Measurements from ENCODE around the gene UNC13A.

The UNC13A gene

GRCh38 chr19:17616961-17617806 lies 71.0 kb downstream of the UNC13A start:
- Mint-ChIP-seq H3K27ac (no peak overlapping the region), H3K4me3 (no peak overlapping the region), H3K4me1 (peaks cover 12% of the 10 kb centered on the region), H3K27me3 (ENCODE audit: low read depth, poor library complexity) (peaks cover 5% of the 10 kb centered on the region), H3K9me3 (peaks cover 12% of the 10 kb centered on the region), H3K36me3 (ENCODE audit: low read depth) (no peaks in the 10 kb centered on the region)
- TF ChIP-seq CTCF (IDR thresholded peaks at IDR 0.05) = no peak
- peak; percentile 45 for DNase-seq

GRCh38 chr19:17616686-17616960 lies 71.5 kb downstream of the UNC13A start:
- no peak overlapping the region for H3K4me3 Mint-ChIP-seq
- H3K27me3 Mint-ChIP-seq (ENCODE audit: low read depth, poor library complexity) = peaks cover 5% of the 10 kb centered on the region
- H3K36me3 Mint-ChIP-seq (ENCODE audit: low read depth) = no peaks in the 10 kb centered on the region
- peaks cover 8% of the 10 kb centered on the region for H3K9me3 Mint-ChIP-seq
- H3K27ac Mint-ChIP-seq = no peak overlapping the region
- no peak for TF ChIP-seq CTCF (IDR thresholded peaks at IDR 0.05)
- DNase-seq = no peak
- H3K4me1 Mint-ChIP-seq = peaks cover 15% of the 10 kb centered on the region

- Mint-ChIP-seq H3K27ac (no peak overlapping the region), H3K4me3 (no peak overlapping the region)
- DNase-seq = no peak
These were observed 72.1 kb downstream of the UNC13A start for GRCh38 chr19:17615889-17616685.

GRCh38 chr19:17614476-17614875 lies 73.7 kb downstream of the UNC13A start:
- Mint-ChIP-seq H3K36me3 (ENCODE audit: low read depth) (no peaks in the 10 kb centered on the region), H3K4me1 (peaks cover 15% of the 10 kb centered on the region), H3K27me3 (ENCODE audit: low read depth, poor library complexity) (peaks cover 5% of the 10 kb centered on the region), H3K4me3 (no peak overlapping the region), H3K9me3 (peaks cover 2% of the 10 kb centered on the region), H3K27ac (no peak overlapping the region)
- TF ChIP-seq CTCF (IDR thresholded peaks at IDR 0.05) = no peak
- DNase-seq = no peak

More at GRCh38 chr19:17615889-17616685, 72.1 kb downstream of the UNC13A start:
- TF ChIP-seq CTCF (IDR thresholded peaks at IDR 0.05) = no peak
- Mint-ChIP-seq H3K4me1 (peaks cover 15% of the 10 kb centered on the region), H3K27me3 (ENCODE audit: low read depth, poor library complexity) (peaks cover 5% of the 10 kb centered on the region), H3K36me3 (ENCODE audit: low read depth) (no peaks in the 10 kb centered on the region), H3K9me3 (peaks cover 2% of the 10 kb centered on the region)

GRCh38 chr19:17611462-17612244 lies 76.5 kb downstream of the UNC13A start:
- H3K4me1 Mint-ChIP-seq = peaks cover 14% of the 10 kb centered on the region
- no peak for TF ChIP-seq CTCF (IDR thresholded peaks at IDR 0.05)
- peaks cover 5% of the 10 kb centered on the region for H3K9me3 Mint-ChIP-seq
- DNase-seq = peak; percentile 28
- H3K4me3 Mint-ChIP-seq = no peak overlapping the region
- peaks cover 6% of the 10 kb centered on the region for H3K27me3 Mint-ChIP-seq (ENCODE audit: low read depth, poor library complexity)
- no peak overlapping the region for H3K27ac Mint-ChIP-seq
- H3K36me3 Mint-ChIP-seq (ENCODE audit: low read depth) = no peaks in the 10 kb centered on the region

All from nephron progenitor cell (in vitro differentiated cells).